ENCODE measurements around the gene IMPG2. TPM values are rescaled to one million over a fixed set of nuclear protein-coding genes. Genes with fewer than 3 reads are reported as not detected.

IMPG2 gene
- polyA plus RNA-seq, 1 donor (not counting 4 experiments of a cell fraction or from before 2014, with no cell fraction given) = 0.16 TPM

- Histone ChIP-seq H3K9me3 (ENCODE audit: control insufficient read depth, low read depth, low read length) (no peaks in the 10 kb centered on the region), H3K4me2 (ENCODE audit: control insufficient read depth, extremely low read depth, insufficient read depth, low read depth, low read length) (peak overlapping the region; percentile 58), H3K4me3 (ENCODE audit: control insufficient read depth in 2 of 3, extremely low read depth in 1 of 3, insufficient read depth in 2 of 3, low read depth in 1 of 3, low read length in 3 of 3) (peak overlapping the region in 1 of 3 experiments; percentile 33), H3K9ac (ENCODE audit: control insufficient read depth, extremely low read depth, insufficient read depth, low read length) (no peak overlapping the region), H3K27ac (ENCODE audit: control insufficient read depth, insufficient read depth, low read length) (peak overlapping the region; percentile 18), H3K9me1 (ENCODE audit: control insufficient read depth, extremely low read depth, insufficient read depth, low read length) (no peaks in the 10 kb centered on the region), H3K27me3 (ENCODE audit: control insufficient read depth, extremely low read depth, insufficient read depth, low read length) (no peaks in the 10 kb centered on the region), H4K20me1 (ENCODE audit: control insufficient read depth, extremely low read depth, insufficient read depth, low read length) (no peaks in the 10 kb centered on the region), H3K4me1 (ENCODE audit: control insufficient read depth, extremely low read depth, insufficient read depth, low read length) (peaks cover 20% of the 10 kb centered on the region), H3K79me2 (ENCODE audit: control insufficient read depth, insufficient read depth, low read length) (no peaks in the 10 kb centered on the region), H3K36me3 (ENCODE audit: control insufficient read depth in 2 of 2, extremely low read depth in 1 of 2, insufficient read depth in 2 of 2, low read length in 2 of 2) (no peaks in the 10 kb centered on the region), H2AFZ (ENCODE audit: control insufficient read depth, low read length) (peak overlapping the region; percentile 70)
- FAIRE-seq (peak; percentile 97), DNase-seq (ENCODE audit: low read depth, low spot score) (no peak)
- dilution Hi-C loops (cut with MboI; ENCODE audit: extremely low pct_ligation_motif_present, low sequenced_read_pairs) = no loop called here
- TF ChIP-seq EZH2 (IDR thresholded peaks at IDR 0.05; ENCODE audit: low read length) (no peak), CTCF (optimal IDR thresholded peaks at IDR 0.05 in 1 of 3, IDR thresholded peaks at IDR 0.05 in 1 of 3, conservative IDR thresholded peaks at IDR 0.05 in 1 of 3; ENCODE audit: extremely low read depth in 1 of 3, insufficient read depth in 2 of 3, low read length in 3 of 3) (no peak)
Measured at GRCh38 chr3:101204246-101204645, 116.1 kb downstream of the IMPG2 start.

- dilution Hi-C loops (cut with MboI; ENCODE audit: extremely low pct_ligation_motif_present, low sequenced_read_pairs) = no loop called here
- Histone ChIP-seq H3K36me3 (ENCODE audit: control insufficient read depth in 2 of 2, extremely low read depth in 1 of 2, insufficient read depth in 2 of 2, low read length in 2 of 2) (no peaks in the 10 kb centered on the region), H4K20me1 (ENCODE audit: control insufficient read depth, extremely low read depth, insufficient read depth, low read length) (no peaks in the 10 kb centered on the region), H2AFZ (ENCODE audit: control insufficient read depth, low read length) (no peak overlapping the region), H3K9me1 (ENCODE audit: control insufficient read depth, extremely low read depth, insufficient read depth, low read length) (no peaks in the 10 kb centered on the region), H3K4me3 (ENCODE audit: control insufficient read depth in 2 of 3, extremely low read depth in 1 of 3, insufficient read depth in 2 of 3, low read depth in 1 of 3, low read length in 3 of 3) (peak overlapping the region in 1 of 3 experiments; percentile 9), H3K79me2 (ENCODE audit: control insufficient read depth, insufficient read depth, low read length) (no peaks in the 10 kb centered on the region), H3K4me1 (ENCODE audit: control insufficient read depth, extremely low read depth, insufficient read depth, low read length) (peaks cover 20% of the 10 kb centered on the region), H3K4me2 (ENCODE audit: control insufficient read depth, extremely low read depth, insufficient read depth, low read depth, low read length) (peak overlapping the region; percentile 20), H3K27ac (ENCODE audit: control insufficient read depth, insufficient read depth, low read length) (no peak overlapping the region), H3K9me3 (ENCODE audit: control insufficient read depth, low read depth, low read length) (no peaks in the 10 kb centered on the region), H3K9ac (ENCODE audit: control insufficient read depth, extremely low read depth, insufficient read depth, low read length) (no peak overlapping the region), H3K27me3 (ENCODE audit: control insufficient read depth, extremely low read depth, insufficient read depth, low read length) (no peaks in the 10 kb centered on the region)
- peak; percentile 92 for FAIRE-seq
- TF ChIP-seq CTCF (optimal IDR thresholded peaks at IDR 0.05 in 1 of 3, IDR thresholded peaks at IDR 0.05 in 1 of 3, conservative IDR thresholded peaks at IDR 0.05 in 1 of 3; ENCODE audit: extremely low read depth in 1 of 3, insufficient read depth in 2 of 3, low read length in 3 of 3) (no peak), EZH2 (IDR thresholded peaks at IDR 0.05; ENCODE audit: low read length) (no peak)
- DNase-seq (ENCODE audit: low read depth, low spot score) = no peak
Measured at GRCh38 chr3:101203411-101203810, 117.0 kb downstream of the IMPG2 start.
